ENCODE data around the gene GRID1.
A peak's percentile ranks its signal among the peaks of the same experiment; 100 is the strongest.

The GRID1 gene

GRCh38 chr10:86018735-86019058 is 347.9 kb downstream of the GRID1 start:
- no peak for DNase-seq

- DNase-seq = peak; percentile 51
These were observed 348.5 kb downstream of the GRID1 start for GRCh38 chr10:86017841-86018734.

- no peak for DNase-seq
These were observed 353.0 kb downstream of the GRID1 start for GRCh38 chr10:86013568-86013967.

GRCh38 chr10:86007171-86007570 is 359.4 kb downstream of the GRID1 start:
- no peak for DNase-seq

- DNase-seq = no peak
These were observed 362.3 kb downstream of the GRID1 start for GRCh38 chr10:86004337-86004736.

- DNase-seq = no peak
These were observed 363.4 kb downstream of the GRID1 start for GRCh38 chr10:86003201-86003621.

- no peak for DNase-seq
These were observed 365.1 kb downstream of the GRID1 start for GRCh38 chr10:86001521-86001920.

- DNase-seq = no peak
These were observed 369.1 kb downstream of the GRID1 start for GRCh38 chr10:85997544-85997943.

GRCh38 chr10:85995791-85996190 is 370.8 kb downstream of the GRID1 start:
- DNase-seq = no peak

GRCh38 chr10:85993840-85994507 is 372.6 kb downstream of the GRID1 start:
- no peak for DNase-seq

- no peak for DNase-seq
These were observed 373.5 kb downstream of the GRID1 start for GRCh38 chr10:85993140-85993539.

- no peak for DNase-seq
These were observed 374.3 kb downstream of the GRID1 start for GRCh38 chr10:85992324-85992723.

- DNase-seq = no peak
These were observed 379.8 kb downstream of the GRID1 start for GRCh38 chr10:85986777-85987176.

- no peak for DNase-seq
These were observed 383.5 kb downstream of the GRID1 start for GRCh38 chr10:85983051-85983450.

GRCh38 chr10:85979598-85979997 is 387.0 kb downstream of the GRID1 start:
- DNase-seq = no peak

GRCh38 chr10:85978566-85979358 is 387.8 kb downstream of the GRID1 start:
- DNase-seq = no peak

- DNase-seq = no peak
These were observed 389.0 kb downstream of the GRID1 start for GRCh38 chr10:85977642-85978041.

GRCh38 chr10:85976267-85976793 is 390.3 kb downstream of the GRID1 start:
- no peak for DNase-seq

GRCh38 chr10:85971494-85971893 is 395.1 kb downstream of the GRID1 start:
- DNase-seq = no peak

- no peak for DNase-seq
These were observed 399.0 kb downstream of the GRID1 start for GRCh38 chr10:85967594-85967993.

- no peak for DNase-seq
These were observed 405.0 kb downstream of the GRID1 start for GRCh38 chr10:85961479-85962067.

- DNase-seq = no peak
These were observed 405.5 kb downstream of the GRID1 start for GRCh38 chr10:85961073-85961472.

GRCh38 chr10:85959239-85959638 is 407.4 kb downstream of the GRID1 start:
- no peak for DNase-seq
